H9 (cell line): ENCODE data around the gene RALGDS. TPM values are rescaled to one million over a fixed set of nuclear protein-coding genes. Genes with fewer than 3 reads are reported as not detected.

Experiments used
- DNase-seq: peaks from one replicate; pipeline ENCODE4 v3.0.0-alpha.2; 2017
- H2AFZ ChIP-seq: one replicate; pipeline ENCODE4 v1.6.1; 2013; ENCODE audit warnings: mild to moderate bottlenecking, low read length, control low read depth, moderate library complexity
- H2AK5ac ChIP-seq: 2 replicates; pipeline ENCODE4 v1.6.1; 2013; ENCODE audit warnings: low read length, control low read depth, mixed read lengths; ENCODE audit not compliant: insufficient read length
- H2BK120ac ChIP-seq: one replicate; pipeline ENCODE4 v1.6.1; 2013; ENCODE audit warnings: low read depth, mild to moderate bottlenecking, low read length, control low read depth, inconsistent platforms; ENCODE audit not compliant: poor library complexity, severe bottlenecking
- H2BK12ac ChIP-seq: 2 replicates; pipeline ENCODE4 v1.6.1; 2013; ENCODE audit warnings: low read length, control low read depth, mixed read lengths, low read depth; ENCODE audit not compliant: insufficient read length
- H2BK15ac ChIP-seq: 2 replicates; pipeline ENCODE4 v1.6.1; 2013; ENCODE audit warnings: low read depth, low read length, control low read depth
- H2BK20ac ChIP-seq: one replicate; pipeline ENCODE4 v1.6.1; 2013; ENCODE audit warnings: low read depth, mild to moderate bottlenecking, low read length, control low read depth, inconsistent platforms; ENCODE audit not compliant: poor library complexity, severe bottlenecking
- H2BK5ac ChIP-seq: 2 replicates; pipeline ENCODE4 v1.6.1; 2013; ENCODE audit warnings: low read length, control low read depth, mixed read lengths; ENCODE audit not compliant: insufficient read length
- H3K14ac ChIP-seq: 2 replicates; pipeline ENCODE4 v1.6.1; 2013; ENCODE audit warnings: low read length, control low read depth; ENCODE audit not compliant: insufficient read depth
- H3K18ac ChIP-seq: 2 replicates; pipeline ENCODE4 v1.6.1; 2013; ENCODE audit warnings: low read depth, mild to moderate bottlenecking, mixed read lengths, low read length, control low read depth; ENCODE audit not compliant: insufficient read length
- H3K23ac ChIP-seq: 2 replicates; pipeline ENCODE4 v1.6.1; 2013; ENCODE audit warnings: low read length, control low read depth, mixed read lengths, low read depth; ENCODE audit not compliant: insufficient read length
- H3K23me2 ChIP-seq: 2 replicates; pipeline ENCODE4 v1.6.1; 2013; ENCODE audit warnings: low read depth, mild to moderate bottlenecking, mixed read lengths, low read length, control low read depth; ENCODE audit not compliant: insufficient read length, poor library complexity, severe bottlenecking
- H3K27ac ChIP-seq: 2 replicates; pipeline ENCODE4 v1.5.1; 2013; ENCODE audit warnings: low read length, control low read depth, mixed read lengths, low read depth; ENCODE audit not compliant: insufficient read length
- H3K27me3 ChIP-seq: 2 replicates; pipeline ENCODE4 v1.6.1; 2013; ENCODE audit warnings: low read length, control low read depth, inconsistent platforms; ENCODE audit not compliant: insufficient read depth
- H3K4ac ChIP-seq: 2 replicates; pipeline ENCODE4 v1.6.1; 2013; ENCODE audit warnings: low read depth, mild to moderate bottlenecking, control low read depth, inconsistent platforms, low read length, moderate library complexity
- H3K4me1 ChIP-seq: 2 replicates; pipeline ENCODE4 v1.6.1; 2013; ENCODE audit warnings: low read length, control low read depth, inconsistent platforms; ENCODE audit not compliant: insufficient read depth
- H3K4me2 ChIP-seq: 2 replicates; pipeline ENCODE4 v1.6.1; 2013; ENCODE audit warnings: low read length, control low read depth, mixed read lengths; ENCODE audit not compliant: insufficient read length, insufficient read depth
- H3K56ac ChIP-seq: 2 replicates; pipeline ENCODE4 v1.6.1; 2013; ENCODE audit warnings: low read depth, mild to moderate bottlenecking, mixed read lengths, low read length, control low read depth; ENCODE audit not compliant: insufficient read length
- H3K79me1 ChIP-seq: 2 replicates; pipeline ENCODE4 v1.6.1; 2013; ENCODE audit warnings: low read depth, mild to moderate bottlenecking, moderate library complexity, low read length, control low read depth, inconsistent platforms; ENCODE audit not compliant: insufficient read depth, poor library complexity, severe bottlenecking
- H3K79me2 ChIP-seq: 2 replicates; pipeline ENCODE4 v1.6.1; 2013; ENCODE audit warnings: low read length, control low read depth, inconsistent platforms; ENCODE audit not compliant: insufficient read depth
- H3K9ac ChIP-seq: 2 replicates; pipeline ENCODE4 v1.6.1; 2013; ENCODE audit warnings: low read length, control low read depth, mixed read lengths; ENCODE audit not compliant: insufficient read length; ENCODE audit errors: extremely low read depth
- H3K9me3 ChIP-seq: one replicate; pipeline ENCODE4 v1.6.1; 2013; ENCODE audit warnings: low read depth, low read length, inconsistent platforms; ENCODE audit not compliant: control insufficient read depth
- H3T11ph ChIP-seq: one replicate; pipeline ENCODE4 v1.6.1; 2013; ENCODE audit warnings: mild to moderate bottlenecking, low read length, control low read depth, inconsistent platforms
- H4K20me1 ChIP-seq: one replicate; pipeline ENCODE4 v1.6.1; 2013; ENCODE audit not compliant: control insufficient read depth, insufficient read length, insufficient read depth
- H4K5ac ChIP-seq: 2 replicates; pipeline ENCODE4 v1.6.1; 2013; ENCODE audit warnings: low read depth, mild to moderate bottlenecking, mixed read lengths, low read length, control low read depth; ENCODE audit not compliant: insufficient read length
- H4K8ac ChIP-seq: replicated peaks from 2 replicates; pipeline ENCODE4 v1.6.1; 2013; ENCODE audit warnings: low read length, control low read depth, mixed read lengths, low read depth; ENCODE audit not compliant: insufficient read length
- H4K91ac ChIP-seq: 2 replicates; pipeline ENCODE4 v1.6.1; 2013; ENCODE audit warnings: low read depth, mild to moderate bottlenecking, moderate library complexity, mixed read lengths, low read length, control low read depth; ENCODE audit not compliant: insufficient read length
- H3K27ac Mint-ChIP-seq, 3 experiments: 2 replicates in 2 of 3; 3 replicates in 1 of 3; pipeline ENCODE4 v1.8.0; 2020 to 2021; ENCODE audit warnings: mixed read lengths in 3 of 3, mild to moderate bottlenecking in 1 of 3, moderate library complexity in 1 of 3
- H3K27me3 Mint-ChIP-seq: 2 replicates; pipeline ENCODE4 v1.8.0; 2021; ENCODE audit warnings: low read depth, mild to moderate bottlenecking, moderate library complexity, mixed read lengths
- H3K36me3 Mint-ChIP-seq, 3 experiments: 2 replicates in 2 of 3; 3 replicates in 1 of 3; pipeline ENCODE4 v1.8.0; 2020 to 2021; ENCODE audit warnings: low read depth in 3 of 3, mixed read lengths in 3 of 3; ENCODE audit not compliant: insufficient read depth in 1 of 3
- H3K4me1 Mint-ChIP-seq, 2 experiments: 2 replicates each; pipeline ENCODE4 v1.8.0; 2020; ENCODE audit warnings: mixed read lengths in 2 of 2
- H3K4me3 Mint-ChIP-seq, 2 experiments: 2 replicates in 1 of 2; 3 replicates in 1 of 2; pipeline ENCODE4 v1.8.0; 2020 to 2021; ENCODE audit warnings: mild to moderate bottlenecking in 2 of 2, mixed read lengths in 2 of 2, moderate library complexity in 1 of 2
- H3K9me3 Mint-ChIP-seq, 2 experiments: 2 replicates in 1 of 2; 3 replicates in 1 of 2; pipeline ENCODE4 v1.8.0; 2020; ENCODE audit warnings: mild to moderate bottlenecking in 2 of 2, mixed read lengths in 2 of 2, moderate library complexity in 1 of 2
- WGBS: extraction: QIAGEN DNeasy Blood & Tissue Kit; methylation state at CpG from one replicate; pipeline ENCODE4 v1.1.7; 2013; ENCODE audit warnings: missing lambda C conversion rate, low lambda C conversion rate, mixed read lengths; ENCODE audit not compliant: insufficient read length; ENCODE audit errors: extremely low coverage; 5-methylcytosine and 5-hydroxymethylcytosine counted together
- total RNA-seq: library from RNA; stranded (reverse); gene quantifications from 2 replicates; pipeline ENCODE4 v1.2.1, GENCODE V29; 2021
- TF ChIP-seq, protein P1 (sequence below): fragments of 200-600 bp; sonication (generic); conservative IDR thresholded peaks from 3 replicates; pipeline ENCODE4 v1.8.0; 2021; ENCODE audit warnings: antibody characterized with exemption, mild to moderate bottlenecking

Gene RALGDS
- total RNA-seq, 1 experiment from 2014 or later = 21.3 TPM

DNA sequence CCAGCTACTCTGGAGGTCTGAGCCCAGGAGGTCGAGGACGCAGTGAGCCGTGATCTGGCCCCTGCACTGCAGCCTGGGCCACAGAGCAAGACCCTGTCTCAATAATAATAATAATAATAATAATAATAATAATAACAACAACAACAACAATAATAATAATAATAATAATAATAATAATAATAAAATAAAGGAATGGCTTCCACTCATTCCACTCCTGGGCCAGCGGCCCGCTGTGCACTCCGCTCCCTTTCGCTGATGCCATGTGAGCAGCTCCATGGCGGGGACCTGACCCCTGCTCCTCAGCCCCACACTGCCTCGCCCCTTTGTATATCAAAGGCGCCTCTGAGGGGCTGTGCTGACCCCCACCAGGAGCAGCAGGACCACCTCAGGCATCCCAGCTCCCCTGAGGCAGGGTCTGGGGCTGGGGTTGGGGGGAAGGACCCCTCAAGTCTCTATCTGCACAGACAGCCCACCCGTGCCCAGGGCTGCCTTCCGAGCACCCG is 22.6 kb upstream of the RALGDS start:
- no peak overlapping the region for H3K9ac ChIP-seq
- H3K18ac ChIP-seq = no peak overlapping the region
- no peaks in the 10 kb centered on the region for H3K9me3 ChIP-seq
- no CpG with 5 or more reads among the region's 13 CpGs for WGBS
- no peak overlapping the region for H4K5ac ChIP-seq
- Mint-ChIP-seq H3K9me3 (no peaks in the 10 kb centered on the region), H3K4me1 (peaks cover 23 to 28% of the 10 kb centered on the region in 2 experiments), H3K27me3 (peaks cover 10% of the 10 kb centered on the region), H3K4me3 (peak overlapping the region in 1 of 2 experiments; percentile 76; a peak in 2 of 5 replicates), H3K27ac (no peak overlapping the region), H3K36me3 (peaks cover 0 to 6% (median 4%) of the 10 kb centered on the region in 3 experiments; a peak in 4 of 7 replicates)
- no peaks in the 10 kb centered on the region for H3K79me2 ChIP-seq
- no peak overlapping the region for H3K27ac ChIP-seq
- H3K79me1 ChIP-seq = no peaks in the 10 kb centered on the region
- H2BK12ac ChIP-seq = no peak overlapping the region
- H4K8ac ChIP-seq = no peak overlapping the region
- no peak overlapping the region for H4K91ac ChIP-seq
- H2AFZ ChIP-seq = no peak overlapping the region
- H3K23me2 ChIP-seq = peaks cover 13% of the 10 kb centered on the region
- H4K20me1 ChIP-seq = peaks cover 2% of the 10 kb centered on the region
- no peak for DNase-seq
- H2BK120ac ChIP-seq = no peak overlapping the region
- no peak overlapping the region for H2BK15ac ChIP-seq
- no peak overlapping the region for H3T11ph ChIP-seq
- TF ChIP-seq, protein P1, sequence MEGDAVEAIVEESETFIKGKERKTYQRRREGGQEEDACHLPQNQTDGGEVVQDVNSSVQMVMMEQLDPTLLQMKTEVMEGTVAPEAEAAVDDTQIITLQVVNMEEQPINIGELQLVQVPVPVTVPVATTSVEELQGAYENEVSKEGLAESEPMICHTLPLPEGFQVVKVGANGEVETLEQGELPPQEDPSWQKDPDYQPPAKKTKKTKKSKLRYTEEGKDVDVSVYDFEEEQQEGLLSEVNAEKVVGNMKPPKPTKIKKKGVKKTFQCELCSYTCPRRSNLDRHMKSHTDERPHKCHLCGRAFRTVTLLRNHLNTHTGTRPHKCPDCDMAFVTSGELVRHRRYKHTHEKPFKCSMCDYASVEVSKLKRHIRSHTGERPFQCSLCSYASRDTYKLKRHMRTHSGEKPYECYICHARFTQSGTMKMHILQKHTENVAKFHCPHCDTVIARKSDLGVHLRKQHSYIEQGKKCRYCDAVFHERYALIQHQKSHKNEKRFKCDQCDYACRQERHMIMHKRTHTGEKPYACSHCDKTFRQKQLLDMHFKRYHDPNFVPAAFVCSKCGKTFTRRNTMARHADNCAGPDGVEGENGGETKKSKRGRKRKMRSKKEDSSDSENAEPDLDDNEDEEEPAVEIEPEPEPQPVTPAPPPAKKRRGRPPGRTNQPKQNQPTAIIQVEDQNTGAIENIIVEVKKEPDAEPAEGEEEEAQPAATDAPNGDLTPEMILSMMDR = no peak
- no peak overlapping the region for H2BK5ac ChIP-seq
- peak overlapping the region; percentile 30 for H3K4me2 ChIP-seq
- H3K56ac ChIP-seq = no peak overlapping the region
- no peaks in the 10 kb centered on the region for H3K27me3 ChIP-seq
- H3K23ac ChIP-seq = no peak overlapping the region
- peaks cover 5% of the 10 kb centered on the region; the same call in 1 of the 2 replicates for H3K4me1 ChIP-seq
- no peak overlapping the region for H3K14ac ChIP-seq
- H2BK20ac ChIP-seq = no peak overlapping the region
- no peak overlapping the region for H2AK5ac ChIP-seq
- no peak overlapping the region for H3K4ac ChIP-seq
